GM12875 (cell line): Measurements from ENCODE around the gene COG1.
A peak's percentile ranks its signal among the peaks of the same experiment; 100 is the strongest.

ENCODE experiments used
- H3K4me3 ChIP-seq: one replicate; pipeline ENCODE4 v1.5.1; 2011; ENCODE audit warnings: low read depth, low read length, control low read depth
- TF ChIP-seq, protein P1 (sequence below): IDR thresholded peaks from 2 replicates; pipeline ENCODE4 v1.5.1; 2011; ENCODE audit warnings: low read depth, mild to moderate bottlenecking, control low read depth, inconsistent platforms, low read length, moderate library complexity, borderline replicate concordance; ENCODE audit not compliant: insufficient read depth

COG1 gene

DNA sequence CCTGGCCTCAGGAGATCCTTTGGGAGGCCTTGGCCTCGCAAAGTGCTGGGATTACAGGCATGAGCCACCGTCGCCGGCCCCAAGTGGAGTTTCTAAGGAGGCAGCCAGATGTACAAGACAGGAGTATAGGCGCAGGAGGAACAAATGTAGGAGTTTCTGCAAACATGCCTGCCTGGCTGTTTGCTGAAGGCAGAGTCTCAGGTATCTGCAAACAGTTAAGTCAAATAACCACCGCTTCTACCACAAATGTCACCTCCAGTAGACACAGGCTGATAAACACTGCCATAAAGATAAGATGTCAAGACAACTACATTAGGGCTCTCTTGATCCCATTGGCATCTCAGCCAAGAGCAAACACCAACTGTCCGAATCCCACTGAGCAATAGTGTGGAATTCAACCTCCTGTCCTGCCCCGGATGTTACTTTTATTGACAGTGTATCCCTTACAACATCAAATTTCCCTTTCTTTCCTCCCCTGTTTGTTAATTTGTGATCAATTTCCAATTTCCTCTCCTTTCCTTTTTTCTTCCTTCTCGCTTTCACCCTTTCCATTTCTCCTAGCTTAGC lies 5.6 kb upstream of the COG1 start:
- H3K4me3 ChIP-seq = no peak overlapping the region
- TF ChIP-seq, protein P1, sequence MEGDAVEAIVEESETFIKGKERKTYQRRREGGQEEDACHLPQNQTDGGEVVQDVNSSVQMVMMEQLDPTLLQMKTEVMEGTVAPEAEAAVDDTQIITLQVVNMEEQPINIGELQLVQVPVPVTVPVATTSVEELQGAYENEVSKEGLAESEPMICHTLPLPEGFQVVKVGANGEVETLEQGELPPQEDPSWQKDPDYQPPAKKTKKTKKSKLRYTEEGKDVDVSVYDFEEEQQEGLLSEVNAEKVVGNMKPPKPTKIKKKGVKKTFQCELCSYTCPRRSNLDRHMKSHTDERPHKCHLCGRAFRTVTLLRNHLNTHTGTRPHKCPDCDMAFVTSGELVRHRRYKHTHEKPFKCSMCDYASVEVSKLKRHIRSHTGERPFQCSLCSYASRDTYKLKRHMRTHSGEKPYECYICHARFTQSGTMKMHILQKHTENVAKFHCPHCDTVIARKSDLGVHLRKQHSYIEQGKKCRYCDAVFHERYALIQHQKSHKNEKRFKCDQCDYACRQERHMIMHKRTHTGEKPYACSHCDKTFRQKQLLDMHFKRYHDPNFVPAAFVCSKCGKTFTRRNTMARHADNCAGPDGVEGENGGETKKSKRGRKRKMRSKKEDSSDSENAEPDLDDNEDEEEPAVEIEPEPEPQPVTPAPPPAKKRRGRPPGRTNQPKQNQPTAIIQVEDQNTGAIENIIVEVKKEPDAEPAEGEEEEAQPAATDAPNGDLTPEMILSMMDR = no peak

DNA sequence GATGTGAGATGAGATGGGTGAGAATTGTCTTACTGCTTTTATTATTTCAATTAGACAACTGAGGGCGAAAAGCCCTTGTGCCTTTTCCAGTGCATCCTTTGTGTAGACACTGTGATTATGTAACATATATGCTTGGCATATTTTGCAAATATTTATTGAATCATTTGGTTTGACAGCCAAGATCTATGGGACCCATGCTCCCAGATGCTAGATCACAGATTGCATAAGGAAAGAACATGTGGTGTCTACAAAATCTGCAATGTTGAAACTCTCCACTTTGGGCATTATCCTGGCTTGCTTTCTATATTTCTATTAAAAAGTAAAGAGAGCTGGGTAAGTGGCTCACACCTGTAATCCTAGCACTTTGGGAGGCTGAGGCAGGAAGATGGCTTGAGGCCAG lies 4.8 kb upstream of the COG1 start:
- TF ChIP-seq, protein P1 = no peak
- no peak overlapping the region for H3K4me3 ChIP-seq

GRCh38 chr17:73189417-73190099 lies 3.3 kb upstream of the COG1 start:
- H3K4me3 ChIP-seq = no peak overlapping the region
- TF ChIP-seq, protein P1 = peak; percentile 50

DNA sequence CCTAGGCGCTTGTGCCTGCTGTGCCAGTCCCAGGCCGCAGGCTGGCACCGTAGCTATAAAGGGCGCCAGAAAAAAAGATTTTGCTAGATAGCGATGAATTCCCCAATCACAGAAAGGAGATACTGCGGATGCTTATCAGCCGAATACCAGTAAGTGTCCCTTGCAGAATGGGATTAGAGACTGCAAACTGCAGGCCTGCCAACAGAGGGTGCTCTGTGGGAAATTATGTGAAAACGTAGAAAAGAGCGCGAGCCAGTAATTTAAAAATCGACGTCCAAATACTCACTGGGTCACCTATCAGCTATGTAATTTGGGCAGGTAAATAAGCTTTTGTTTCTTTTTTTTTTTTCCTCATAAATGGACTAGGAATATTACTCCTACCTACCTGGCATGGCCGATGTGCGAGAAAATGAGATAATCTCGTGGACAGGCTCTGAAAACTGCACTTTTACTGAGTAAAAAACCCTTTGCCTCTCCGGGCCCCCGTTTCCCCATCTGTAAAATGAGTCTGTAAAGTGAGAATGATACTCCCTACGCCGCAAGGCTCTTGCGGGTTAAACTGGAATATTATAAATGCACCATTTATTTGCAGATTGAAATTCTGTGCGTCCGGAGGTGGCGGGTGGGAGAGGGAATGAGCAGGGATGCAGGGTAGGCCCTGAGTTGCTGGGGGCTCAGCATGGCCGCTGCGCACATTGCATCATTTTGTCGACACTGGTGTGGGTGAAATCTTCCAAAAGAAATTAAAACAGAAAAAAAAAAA lies 1.2 kb upstream of the COG1 start:
- TF ChIP-seq, protein P1 = peak; percentile 83
- peak overlapping the region; percentile 80 for H3K4me3 ChIP-seq

- peak overlapping the region; percentile 80 for H3K4me3 ChIP-seq
- TF ChIP-seq, protein P1 = no peak
These were observed 505 bp upstream of the COG1 start for GRCh38 chr17:73192206-73192893.

- TF ChIP-seq, protein P1 = no peak
- no peak overlapping the region for H3K4me3 ChIP-seq
These were observed 1.8 kb downstream of the COG1 start for GRCh38 chr17:73194514-73195222.
